ENCODE measurements around the gene H2AZ2. TPM values are rescaled to one million over a fixed set of nuclear protein-coding genes. Genes with fewer than 3 reads are reported as not detected.
A peak's percentile ranks its signal among the peaks of the same experiment; 100 is the strongest.

H2AZ2 gene
- total and polyA plus RNA-seq, 5 donors from 2014 or later: 186 to 315 (median 257) TPM

DNA sequence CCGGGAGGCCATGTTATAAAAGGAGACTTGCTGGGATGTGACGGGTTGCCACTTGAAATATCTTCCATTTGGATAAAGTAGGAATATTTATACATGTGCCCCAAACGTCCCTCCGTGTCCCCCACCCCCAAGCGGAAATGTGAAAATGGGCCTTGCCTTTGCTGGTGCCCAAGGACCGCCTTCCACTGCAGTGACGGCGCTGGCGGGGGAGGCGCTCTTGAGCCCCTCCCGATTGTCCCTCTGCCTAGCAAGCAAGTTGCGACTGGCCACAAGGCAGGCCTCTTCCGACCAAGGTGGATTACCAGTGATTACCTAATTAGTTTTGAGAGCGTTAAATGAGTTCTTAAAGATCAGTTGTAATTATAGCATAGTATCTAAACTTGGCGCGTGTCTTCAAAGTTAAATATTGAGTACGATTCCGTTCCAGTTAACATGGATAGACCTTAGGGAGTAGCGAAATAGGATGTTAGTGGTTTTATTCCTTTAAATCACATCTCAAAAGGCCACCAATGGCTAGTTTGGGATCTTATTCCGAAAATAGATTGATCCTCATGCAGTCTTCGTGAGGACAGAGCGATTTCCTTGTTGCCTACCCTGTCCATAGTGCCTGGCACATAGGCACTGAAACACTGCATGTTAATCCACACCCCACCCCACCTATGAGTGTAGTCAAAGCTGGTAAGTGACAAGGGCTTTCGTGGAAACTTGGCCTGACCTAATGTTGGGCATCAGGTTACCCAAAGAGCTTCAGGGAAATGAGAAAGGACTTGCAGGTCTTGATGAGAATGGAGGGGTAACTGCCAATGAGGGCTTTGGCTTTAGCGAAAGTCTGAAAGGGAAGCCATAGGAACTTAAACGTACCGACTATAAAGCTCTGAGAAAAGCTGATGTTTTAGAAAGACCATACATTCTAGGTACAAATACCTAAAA lies 50.3 kb downstream of the H2AZ2 start:
- Histone ChIP-seq H3K36me3 (ENCODE audit: control insufficient read depth, insufficient read depth, low read length) (peaks cover 35% of the 10 kb centered on the region), H3K27ac (ENCODE audit: insufficient read depth, low read length, poor library complexity, severe bottlenecking) (peak overlapping the region; percentile 97), H3K4me3 (ENCODE audit: low read depth, low read length) (peak overlapping the region; percentile 94), H3K4me1 (ENCODE audit: control insufficient read depth, insufficient read depth, low read length, poor library complexity, severe bottlenecking) (peaks cover 32% of the 10 kb centered on the region), H3K27me3 (ENCODE audit: control insufficient read depth, insufficient read depth, low read length) (no peaks in the 10 kb centered on the region), H3K9me3 (ENCODE audit: control insufficient read depth in 2 of 2, low read length in 2 of 2) (no peaks in the 10 kb centered on the region)
- peak; percentile 43 to 47 for ATAC-seq (ENCODE audit: low read depth in 2 of 2)
- Mint-ChIP-seq H3K27ac (peak overlapping the region; percentile 94 to 98 (median 97)), H3K4me1 (peaks cover 13 to 52% (median 36%) of the 10 kb centered on the region in 4 donors), H3K9me3 (no peaks in the 10 kb centered on the region), H3K27me3 (peaks cover 4% of the 10 kb centered on the region), H3K4me3 (peak overlapping the region; percentile 92 to 97 (median 93)), H3K36me3 (peaks cover 28% of the 10 kb centered on the region)
- peak; percentile 78 to 92 (median 82) for DNase-seq

DNA sequence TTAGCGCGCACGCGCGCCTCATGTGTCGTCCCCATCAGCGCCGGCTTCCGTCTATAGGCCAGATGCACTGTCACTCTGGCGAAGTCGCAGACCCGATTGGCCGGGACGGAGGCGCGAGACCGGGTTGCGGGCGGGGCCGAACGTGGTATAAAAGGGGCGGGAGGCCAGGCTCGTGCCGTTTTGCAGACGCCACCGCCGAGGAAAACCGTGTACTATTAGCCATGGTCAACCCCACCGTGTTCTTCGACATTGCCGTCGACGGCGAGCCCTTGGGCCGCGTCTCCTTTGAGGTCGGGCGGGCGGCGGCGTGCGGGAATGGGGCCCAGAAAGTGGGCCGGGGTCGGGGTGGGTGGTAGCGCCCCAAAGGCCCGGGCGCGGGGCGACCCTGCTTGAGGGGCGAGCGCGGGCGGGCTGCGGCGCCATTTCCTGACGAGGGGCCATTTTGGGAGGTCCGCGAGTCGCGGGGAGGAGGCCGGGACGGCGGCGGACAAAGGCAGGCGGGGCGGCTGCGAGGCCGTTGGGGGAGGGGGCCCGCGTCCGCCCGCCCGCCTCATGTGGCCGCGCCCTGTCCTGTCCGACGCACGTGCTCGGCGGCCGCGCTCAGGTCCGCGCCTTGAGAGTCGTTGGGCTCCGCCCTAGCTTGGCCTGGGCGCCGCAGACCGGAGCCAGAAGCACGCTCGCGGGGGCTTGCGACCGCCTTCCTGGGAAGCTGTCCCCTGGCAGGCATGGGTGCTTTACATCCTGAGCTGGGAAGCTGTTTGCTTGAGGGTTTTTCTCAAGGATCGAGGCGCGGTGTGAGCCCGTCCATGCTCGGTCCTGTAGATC lies 51.2 kb downstream of the H2AZ2 start, which contains the start of gene PPIA:
PPIA (plus strand) TSS at position 178 of the 825 bp plus-strand sequence; CDS start at position 222, 44 bp downstream.
- Histone ChIP-seq H3K36me3 (ENCODE audit: control insufficient read depth, insufficient read depth, low read length) (peaks cover 27% of the 10 kb centered on the region), H3K4me3 (ENCODE audit: low read depth, low read length) (peak within 1 kb of the TSS; percentile 94), H3K9me3 (ENCODE audit: control insufficient read depth in 2 of 2, low read length in 2 of 2) (no peaks in the 10 kb centered on the region), H3K4me1 (ENCODE audit: control insufficient read depth, insufficient read depth, low read length, poor library complexity, severe bottlenecking) (peaks cover 32% of the 10 kb centered on the region), H3K27ac (ENCODE audit: insufficient read depth, low read length, poor library complexity, severe bottlenecking) (peak within 1 kb of the TSS; percentile 97), H3K27me3 (ENCODE audit: control insufficient read depth, insufficient read depth, low read length) (no peaks in the 10 kb centered on the region)
- H3K36me3 Mint-ChIP-seq: peaks cover 24% of the 10 kb centered on the region
- H3K27ac Mint-ChIP-seq: peak within 1 kb of the TSS; percentile 97 to 98 (median 98)
- peaks cover 13 to 49% (median 35%) of the 10 kb centered on the region in 4 donors for H3K4me1 Mint-ChIP-seq
- DNase-seq: peak; percentile 98 to 99 (median 98)
- H3K27me3 Mint-ChIP-seq: peaks cover 4% of the 10 kb centered on the region
- peak; percentile 90 to 93 for ATAC-seq (ENCODE audit: low read depth in 2 of 2)
- H3K4me3 Mint-ChIP-seq: peak within 1 kb of the TSS; percentile 92 to 99 (median 95)
- H3K9me3 Mint-ChIP-seq: no peaks in the 10 kb centered on the region

DNA sequence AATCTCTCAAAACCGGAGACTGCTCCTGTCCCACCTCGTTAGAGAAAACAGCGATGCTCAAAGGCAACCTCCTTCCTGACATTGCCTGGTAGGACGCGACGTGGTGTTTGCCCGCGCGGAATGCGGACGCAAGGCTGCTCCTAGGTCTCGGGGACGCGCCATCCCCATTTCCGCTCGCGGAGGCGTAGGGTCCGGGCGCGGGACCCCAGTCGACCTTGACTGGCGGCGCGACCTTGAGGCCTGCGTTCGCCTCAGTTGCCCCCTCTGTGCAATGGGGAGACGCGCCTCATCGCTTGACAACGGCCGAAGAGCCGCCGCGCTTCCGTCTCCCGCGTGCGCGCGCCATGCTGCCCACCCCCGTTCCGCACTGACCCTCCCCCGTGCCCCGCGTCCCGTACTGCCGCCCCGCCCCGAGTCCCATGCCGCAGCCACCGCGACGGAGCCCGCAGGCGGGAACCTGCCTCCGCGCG lies 51.8 kb downstream of the H2AZ2 start:
- H3K27me3 ChIP-seq (ENCODE audit: control insufficient read depth, insufficient read depth, low read length): no peaks in the 10 kb centered on the region
- no peak for DNase-seq
- Mint-ChIP-seq H3K36me3 (peaks cover 18% of the 10 kb centered on the region), H3K4me3 (peak overlapping the region; percentile 92 to 99 (median 95)), H3K27me3 (peaks cover 4% of the 10 kb centered on the region), H3K27ac (peak overlapping the region; percentile 97 to 98 (median 98)), H3K4me1 (peaks cover 13 to 46% (median 30%) of the 10 kb centered on the region in 4 donors), H3K9me3 (no peaks in the 10 kb centered on the region)
- H3K27ac ChIP-seq (ENCODE audit: insufficient read depth, low read length, poor library complexity, severe bottlenecking): peak overlapping the region; percentile 97
- H3K4me1 ChIP-seq (ENCODE audit: control insufficient read depth, insufficient read depth, low read length, poor library complexity, severe bottlenecking): peaks cover 32% of the 10 kb centered on the region
- H3K9me3 ChIP-seq (ENCODE audit: control insufficient read depth in 2 of 2, low read length in 2 of 2): no peaks in the 10 kb centered on the region
- ATAC-seq (ENCODE audit: low read depth in 2 of 2): peak; percentile 0 to 2
- H3K4me3 ChIP-seq (ENCODE audit: low read depth, low read length): peak overlapping the region; percentile 81
- H3K36me3 ChIP-seq (ENCODE audit: control insufficient read depth, insufficient read depth, low read length): peaks cover 23% of the 10 kb centered on the region

DNA sequence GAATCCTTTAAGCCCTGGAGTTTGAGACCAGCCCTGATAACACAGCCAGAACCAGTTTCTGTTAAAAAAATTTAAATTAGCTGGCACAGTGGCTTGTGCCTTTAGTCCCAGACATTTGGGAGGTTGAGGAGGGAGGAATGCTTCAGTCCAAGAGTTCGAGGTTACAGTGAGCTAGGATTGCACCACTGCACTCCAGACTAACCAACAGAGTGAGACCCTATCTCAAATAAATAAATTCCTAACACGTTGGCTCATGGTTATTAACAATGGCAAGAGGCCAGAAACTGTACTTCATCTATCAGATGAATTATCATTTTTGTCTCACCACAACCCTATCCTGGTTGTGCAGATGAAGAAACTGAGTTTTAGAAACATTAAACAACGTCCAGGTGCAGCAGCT lies 53.6 kb downstream of the H2AZ2 start:
- Histone ChIP-seq H3K4me1 (ENCODE audit: control insufficient read depth, insufficient read depth, low read length, poor library complexity, severe bottlenecking) (peaks cover 25% of the 10 kb centered on the region), H3K4me3 (ENCODE audit: low read depth, low read length) (no peak overlapping the region), H3K27ac (ENCODE audit: insufficient read depth, low read length, poor library complexity, severe bottlenecking) (no peak overlapping the region), H3K9me3 (ENCODE audit: control insufficient read depth in 2 of 2, low read length in 2 of 2) (no peaks in the 10 kb centered on the region), H3K36me3 (ENCODE audit: control insufficient read depth, insufficient read depth, low read length) (peaks cover 7% of the 10 kb centered on the region), H3K27me3 (ENCODE audit: control insufficient read depth, insufficient read depth, low read length) (no peaks in the 10 kb centered on the region)
- no peak for ATAC-seq (ENCODE audit: low read depth in 2 of 2)
- peak overlapping the region in 2 of 4 donors; percentile 65 to 68 for H3K4me3 Mint-ChIP-seq
- peaks cover 4% of the 10 kb centered on the region for H3K36me3 Mint-ChIP-seq
- no peaks in the 10 kb centered on the region for H3K9me3 Mint-ChIP-seq
- peaks cover 4% of the 10 kb centered on the region for H3K27me3 Mint-ChIP-seq
- no peak overlapping the region for H3K27ac Mint-ChIP-seq
- peaks cover 12 to 33% (median 19%) of the 10 kb centered on the region in 4 donors for H3K4me1 Mint-ChIP-seq
- DNase-seq: no peak

DNA sequence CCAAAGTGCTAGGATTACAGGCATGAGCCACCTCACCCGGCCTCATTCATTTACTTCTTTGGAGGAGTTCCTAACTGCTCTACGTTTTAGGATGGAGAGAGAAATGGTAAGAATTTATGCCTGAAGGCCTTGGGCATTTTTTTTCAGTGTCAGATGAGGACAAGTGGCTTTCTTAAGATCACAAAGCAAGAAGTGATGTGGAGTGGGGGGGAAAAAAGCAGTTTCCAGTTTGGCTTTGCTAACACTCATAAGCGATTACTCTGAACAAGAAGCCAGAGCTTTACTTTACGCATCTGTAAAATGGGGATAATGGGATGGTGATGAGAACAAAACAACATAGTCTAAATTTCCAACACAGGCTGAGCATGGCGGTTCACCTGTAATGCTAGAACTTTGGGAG lies 54.0 kb downstream of the H2AZ2 start:
- no peak overlapping the region for H3K27ac ChIP-seq (ENCODE audit: insufficient read depth, low read length, poor library complexity, severe bottlenecking)
- no peak overlapping the region for H3K4me3 ChIP-seq (ENCODE audit: low read depth, low read length)
- DNase-seq: no peak
- H3K4me1 Mint-ChIP-seq: peaks cover 11 to 31% (median 18%) of the 10 kb centered on the region in 4 donors
- H3K36me3 Mint-ChIP-seq: peaks cover 4% of the 10 kb centered on the region
- H3K4me1 ChIP-seq (ENCODE audit: control insufficient read depth, insufficient read depth, low read length, poor library complexity, severe bottlenecking): peaks cover 21% of the 10 kb centered on the region
- H3K27ac Mint-ChIP-seq: no peak overlapping the region
- H3K9me3 Mint-ChIP-seq: no peaks in the 10 kb centered on the region
- no peaks in the 10 kb centered on the region for H3K27me3 ChIP-seq (ENCODE audit: control insufficient read depth, insufficient read depth, low read length)
- H3K9me3 ChIP-seq (ENCODE audit: control insufficient read depth in 2 of 2, low read length in 2 of 2): no peaks in the 10 kb centered on the region
- peak overlapping the region in 2 of 4 donors; percentile 65 to 68 for H3K4me3 Mint-ChIP-seq
- H3K36me3 ChIP-seq (ENCODE audit: control insufficient read depth, insufficient read depth, low read length): peaks cover 3% of the 10 kb centered on the region
- peaks cover 4% of the 10 kb centered on the region for H3K27me3 Mint-ChIP-seq
- no peak for ATAC-seq (ENCODE audit: low read depth in 2 of 2)

DNA sequence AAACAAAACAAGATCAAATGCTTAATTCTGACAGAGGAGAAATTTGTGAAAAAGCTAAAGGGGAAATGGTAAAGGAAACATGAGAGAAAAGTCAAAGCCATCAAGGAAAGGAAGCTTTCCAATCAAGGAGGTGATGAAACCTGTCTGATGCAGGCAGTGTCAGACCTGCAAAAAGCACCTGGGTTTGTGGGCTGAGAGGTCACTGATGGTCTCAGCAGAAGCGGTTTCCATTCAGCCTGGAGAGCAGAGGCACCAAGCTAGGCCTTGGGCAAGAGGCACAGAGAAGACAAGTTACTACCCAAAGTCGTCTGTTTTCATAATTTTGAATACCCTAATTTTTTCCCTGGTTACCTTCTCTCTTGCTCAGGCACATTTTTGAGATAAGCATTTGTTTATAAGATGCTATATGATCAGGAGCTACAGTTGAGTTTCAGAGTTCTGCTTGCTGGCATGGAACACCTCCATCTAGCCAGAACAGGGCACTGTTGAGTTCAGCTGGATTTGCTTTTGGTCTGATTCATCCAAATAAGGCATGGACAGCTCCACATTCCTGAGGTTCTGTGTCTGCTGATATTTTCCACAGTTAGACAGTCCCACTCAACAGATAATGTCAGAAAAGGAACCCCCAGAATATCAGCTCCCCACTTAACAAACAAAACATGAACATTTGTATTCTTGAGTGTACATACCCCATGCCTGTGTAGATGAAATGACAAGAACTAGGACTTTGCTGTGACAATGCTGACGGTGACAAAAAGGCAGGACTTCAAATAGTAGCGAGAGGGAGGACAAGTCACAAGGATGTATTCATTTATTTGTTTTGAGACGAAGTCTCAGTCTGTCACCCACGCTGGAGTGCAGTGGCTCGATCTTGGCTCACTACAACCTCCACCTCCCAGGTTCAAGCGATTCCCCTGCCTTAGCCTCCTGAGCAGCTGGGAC lies 56.3 kb downstream of the H2AZ2 start:
- no peaks in the 10 kb centered on the region for H3K27me3 Mint-ChIP-seq
- Histone ChIP-seq H3K4me3 (ENCODE audit: low read depth, low read length) (no peak overlapping the region), H3K4me1 (ENCODE audit: control insufficient read depth, insufficient read depth, low read length, poor library complexity, severe bottlenecking) (peaks cover 13% of the 10 kb centered on the region), H3K36me3 (ENCODE audit: control insufficient read depth, insufficient read depth, low read length) (no peaks in the 10 kb centered on the region), H3K27me3 (ENCODE audit: control insufficient read depth, insufficient read depth, low read length) (no peaks in the 10 kb centered on the region), H3K27ac (ENCODE audit: insufficient read depth, low read length, poor library complexity, severe bottlenecking) (no peak overlapping the region), H3K9me3 (ENCODE audit: control insufficient read depth in 2 of 2, low read length in 2 of 2) (no peaks in the 10 kb centered on the region)
- no peak for ATAC-seq (ENCODE audit: low read depth in 2 of 2)
- no peak for DNase-seq
- no peaks in the 10 kb centered on the region for H3K9me3 Mint-ChIP-seq
- H3K4me3 Mint-ChIP-seq: peak overlapping the region in 1 of 4 donors; percentile 82
- H3K36me3 Mint-ChIP-seq: no peaks in the 10 kb centered on the region
- H3K4me1 Mint-ChIP-seq: peaks cover 0 to 17% (median 6%) of the 10 kb centered on the region in 4 donors
- peak overlapping the region in 1 of 3 donors; percentile 1 for H3K27ac Mint-ChIP-seq
